Neural cell (in vitro differentiated cells): Measurements from ENCODE around the gene WIPF2.

Source experiments
- CTCF ChIP-seq: fragments of 450-650 bp; IDR thresholded peaks from 2 replicates; pipeline ENCODE4 v1.5.1; 2014; ENCODE audit warnings: antibody characterized with exemption, mild to moderate bottlenecking, moderate library complexity; ENCODE audit not compliant: poor library complexity, severe bottlenecking
- EP300 ChIP-seq: fragments of 450-650 bp; conservative IDR thresholded peaks from 2 replicates; pipeline ENCODE4 v1.6.1; 2014; ENCODE audit warnings: antibody characterized with exemption, mild to moderate bottlenecking, moderate library complexity; ENCODE audit not compliant: poor library complexity, severe bottlenecking
- EZH2 ChIP-seq: fragments of 200-600, 300-800 bp; shearing (Covaris generic), sonication (generic); IDR thresholded peaks from 2 replicates; pipeline ENCODE4 v1.6.1; 2014; ENCODE audit warnings: antibody characterized with exemption, low read length, borderline replicate concordance, mild to moderate bottlenecking; ENCODE audit not compliant: insufficient read depth, poor library complexity, severe bottlenecking
- MXI1 ChIP-seq: fragments of 450-650 bp; conservative IDR thresholded peaks from 2 replicates; pipeline ENCODE4 v1.6.1; 2014; ENCODE audit warnings: antibody characterized with exemption, mild to moderate bottlenecking; ENCODE audit not compliant: poor library complexity, severe bottlenecking
- POLR2AphosphoS5 ChIP-seq: IDR thresholded peaks from 2 replicates; pipeline ENCODE4 v1.6.1; 2012
- RAD21 ChIP-seq: fragments of 450-650 bp; conservative IDR thresholded peaks from 2 replicates; pipeline ENCODE4 v1.6.1; 2014; ENCODE audit warnings: antibody characterized with exemption, mild to moderate bottlenecking, moderate library complexity
- REST ChIP-seq: IDR thresholded peaks from 2 replicates; pipeline ENCODE4 v1.6.1; 2012; ENCODE audit warnings: borderline replicate concordance
- SMC3 ChIP-seq: fragments of 450-650 bp; conservative IDR thresholded peaks from 2 replicates; pipeline ENCODE4 v1.6.1; 2014; ENCODE audit warnings: antibody characterized with exemption, mild to moderate bottlenecking, moderate library complexity; ENCODE audit not compliant: poor library complexity
- TAF1 ChIP-seq: IDR thresholded peaks from 2 replicates; pipeline ENCODE4 v1.6.1; 2012; ENCODE audit warnings: low read depth

- no peak for TF ChIP-seq CTCF
- no peak for TF ChIP-seq EP300
- no peak for TF ChIP-seq REST
- TF ChIP-seq TAF1, result no peak
- no peak for TF ChIP-seq EZH2
- no peak for TF ChIP-seq MXI1
- no peak for TF ChIP-seq SMC3
- no peak for TF ChIP-seq POLR2AphosphoS5
- TF ChIP-seq RAD21, result no peak
Observed at GRCh38 chr17:40248507-40248906, 29.4 kb downstream of the WIPF2 start.
